Regular cardiac myocyte (primary cell): Measurements from ENCODE around the gene VTA1. TPM values are rescaled to one million over a fixed set of nuclear protein-coding genes. Genes with fewer than 3 reads are reported as not detected.

Source experiments
- total RNA-seq: library from RNA; depleted of rRNA; stranded (reverse); fragments of >200 nt; gene quantifications from 2 replicates; pipeline ENCODE4 v1.2.3, GENCODE V29; 2014

The VTA1 gene
- 49.9 and 66.1 TPM in 2 replicates for total RNA-seq

GRCh38 chr6:142146828-142147662, at the start of gene VTA1, which contains the start of gene NMBR:
Gene VTA1, plus strand, starts transcription at chr6:142147263. Its CDS starts 25 bp downstream, at chr6:142147288.
Gene NMBR, minus strand, starts transcription at chr6:142147122. Its CDS starts 58,464 bp downstream, at chr6:142088658.

GRCh38 chr6:142132625-142133024, 14.4 kb upstream of the VTA1 start, which contains the start of gene GJE1:
Gene GJE1, plus strand, starts transcription at chr6:142132925. Its CDS starts 234 bp downstream, at chr6:142133159.

Other genes with a start within 250 kb of the VTA1 start
- not detected in 2 replicates for gene GJE1, start 14.3 kb upstream of the VTA1 start, total RNA-seq
- under 0.01 and 0.28 TPM in 2 replicates for gene NMBR, start 141 bp upstream of the VTA1 start, total RNA-seq
- 1.3 and 2.8 TPM in 2 replicates for gene ADGRG6, start 154.7 kb downstream of the VTA1 start, total RNA-seq